A549 (cell line): ENCODE results near the gene RUNDC1. TPM values are rescaled to one million over a fixed set of nuclear protein-coding genes. Genes with fewer than 3 reads are reported as not detected.

Source experiments
- ATAC-seq, 2 experiments: fragments of 200-7000 bp in 1 of 2; fragments of >200 bp in 1 of 2; cut with Nextera tagmentation in 1 of 2; cut with Tn5 transposase in 1 of 2; 3 replicates each; pipeline versions ENCODE4 v1.8.0 to v1.9.1; 2018 to 2020; ENCODE audit warnings: mild to moderate bottlenecking in 1 of 2, moderate library complexity in 1 of 2
- CTCF ChIA-PET: fragments of 300-600 bp; sonication (Branson Sonifier 250); formaldehyde crosslinking; extraction: SDS; loops from one replicate; lab custom pipeline; 2021; ENCODE audit warnings: antibody characterized with exemption, inconsistent platforms; lab: Yijun Ruan, JAX
- POLR2A ChIA-PET: fragments of 350-600 bp; formaldehyde crosslinking; extraction: SDS; loops from one replicate; lab custom pipeline; 2021; ENCODE audit warnings: antibody characterized with exemption, inconsistent platforms; lab: Yijun Ruan, JAX
- DNase-seq, 2 experiments: peaks; one replicate each; pipeline versions ENCODE4 v3.0.0 to v3.0.0-alpha.2; 2011 to 2016; ENCODE audit warnings: low read depth in 1 of 2, low spot score in 1 of 2
- FAIRE-seq: peaks from 2 replicates; lab custom pipeline; 2011; peaks lifted over from hg19 to GRCh38; lab: Jason Lieb, UNC
- H3K27ac ChIP-seq, 2 experiments: fragments of >200 bp; sonication (Bioruptor Twin); formaldehyde crosslinking; 3 replicates each; pipeline ENCODE4 v1.5.1; 2016 to 2017
- H3K4me1 ChIP-seq: fragments of >200 bp; sonication (Bioruptor Twin); formaldehyde crosslinking; 3 replicates; pipeline ENCODE4 v1.6.1; 2016
- H3K4me2 ChIP-seq: fragments of >200 bp; sonication (Bioruptor Twin); formaldehyde crosslinking; 3 replicates; pipeline ENCODE4 v1.6.1; 2016
- H3K4me3 ChIP-seq: fragments of >200 bp; sonication (Bioruptor Twin); formaldehyde crosslinking; 3 replicates; pipeline ENCODE4 v1.5.1; 2016
- H3K9me3 ChIP-seq: fragments of >200 bp; sonication (Bioruptor Twin); formaldehyde crosslinking; 3 replicates; pipeline ENCODE4 v1.6.1; 2016
- CBX2 ChIP-seq: fragments of 200-600 bp; sonication (generic); IDR thresholded peaks from 2 replicates; pipeline ENCODE4 v1.6.1; 2016; ENCODE audit warnings: low read depth, mild to moderate bottlenecking, borderline replicate concordance
- CBX8 ChIP-seq: fragments of 200-600 bp; sonication (generic); IDR thresholded peaks from 2 replicates; pipeline ENCODE4 v1.6.1; 2016
- EP300 ChIP-seq, 2 experiments: fragments of >200 bp; sonication (Bioruptor Twin); formaldehyde crosslinking; IDR thresholded peaks; 2 replicates in 1 of 2; 3 replicates in 1 of 2; pipeline ENCODE4 v1.6.1; 2016 to 2017
- ESRRA ChIP-seq: fragments of 150-350 bp; IDR thresholded peaks from 2 replicates; pipeline ENCODE4 v1.6.1; 2014; ENCODE audit warnings: mild to moderate bottlenecking, low read length, borderline replicate concordance
- GATA3 ChIP-seq: IDR thresholded peaks from 2 replicates; pipeline ENCODE4 v1.6.1; 2012; ENCODE audit warnings: borderline replicate concordance
- HEYL ChIP-seq: fragments of 250-450 bp; sonication (Bioruptor Pico); IDR thresholded peaks from 2 replicates; pipeline ENCODE4 v1.8.0; 2021; ENCODE audit warnings: mild to moderate bottlenecking, moderate library complexity
- JUN ChIP-seq, 2 experiments: fragments of >200 bp; sonication (Bioruptor Twin); formaldehyde crosslinking; IDR thresholded peaks; 2 replicates in 1 of 2; 3 replicates in 1 of 2; pipeline ENCODE4 v1.6.1; 2016 to 2017
- JUNB ChIP-seq: fragments of >200 bp; sonication (Bioruptor Twin); formaldehyde crosslinking; IDR thresholded peaks from 2 replicates; pipeline ENCODE4 v1.6.1; 2016
- KDM5A ChIP-seq: fragments of 200-600 bp; sonication (generic); IDR thresholded peaks from 2 replicates; pipeline ENCODE4 v1.6.1; 2016; ENCODE audit warnings: antibody characterized with exemption, mild to moderate bottlenecking
- PHF8 ChIP-seq: fragments of 200-600 bp; sonication (generic); IDR thresholded peaks from 2 replicates; pipeline ENCODE4 v1.6.1; 2016; ENCODE audit warnings: low read depth, mild to moderate bottlenecking, antibody characterized with exemption, moderate library complexity, borderline replicate concordance
- POLR2A ChIP-seq: IDR thresholded peaks from 2 replicates; pipeline ENCODE4 v1.6.1; 2012; ENCODE audit warnings: mild to moderate bottlenecking, low read length
- RAD21 ChIP-seq, 2 experiments: fragments of >200 bp in 1 of 2; sonication (Bioruptor Twin) in 1 of 2; formaldehyde crosslinking in 1 of 2; IDR thresholded peaks in 1 of 2; conservative IDR thresholded peaks in 1 of 2; 2 replicates in 1 of 2; 3 replicates in 1 of 2; pipeline ENCODE4 v1.6.1; 2012 to 2018; ENCODE audit warnings: inconsistent platforms in 1 of 2
- RFX5 ChIP-seq: fragments of 450-650 bp; IDR thresholded peaks from 2 replicates; pipeline ENCODE4 v1.7.1; 2014; ENCODE audit warnings: antibody characterized with exemption, mild to moderate bottlenecking, moderate library complexity
- RNF2 ChIP-seq: fragments of 200-600 bp; sonication (generic); IDR thresholded peaks from 2 replicates; pipeline ENCODE4 v1.6.1; 2016; ENCODE audit warnings: low read depth, mild to moderate bottlenecking, antibody characterized with exemption, moderate library complexity, borderline replicate concordance
- SMC3 ChIP-seq: fragments of >200 bp; sonication (Bioruptor Twin); formaldehyde crosslinking; IDR thresholded peaks from 3 replicates; pipeline ENCODE4 v1.6.1; 2018; ENCODE audit warnings: inconsistent platforms
- ZFP36 ChIP-seq: fragments of 450-650 bp; IDR thresholded peaks from 2 replicates; pipeline ENCODE4 v1.6.1; 2014; ENCODE audit warnings: borderline replicate concordance; ENCODE audit not compliant: partially characterized antibody
- ZSCAN20 ChIP-seq: fragments of 250-450 bp; sonication (Bioruptor Pico); IDR thresholded peaks from 2 replicates; pipeline ENCODE4 v1.8.0; 2022; ENCODE audit warnings: mild to moderate bottlenecking, moderate library complexity
- WGBS: methylation state at CpG from one replicate; pipeline ENCODE4 v1.1.6; 2017; ENCODE audit errors: missing lambda C conversion rate; 5-methylcytosine and 5-hydroxymethylcytosine counted together
- polyA plus RNA-seq, 4 experiments: library from polyadenylated mRNA; depleted of rRNA in 3 of 4; stranded (reverse); fragments of >200 nt; fragmentation: RNase III in 1 of 4; extraction: RNeasy Plus Mini Kit Qiagen cat#74134 plus additional on column Dnase treatment in 1 of 4; gene quantifications; 2 replicates in 3 of 4; 3 replicates in 1 of 4; pipeline ENCODE4 v1.2.3, GENCODE V29; 2011 to 2017
- TF ChIP-seq, protein P1 (sequence below): fragments of 450-650 bp; IDR thresholded peaks from 2 replicates; pipeline ENCODE4 v1.6.1; 2014; ENCODE audit warnings: antibody characterized with exemption
- TF ChIP-seq, protein P2 (sequence below): fragments of 250-450 bp; sonication (Bioruptor Pico); IDR thresholded peaks from 2 replicates; pipeline ENCODE4 v1.5.0; 2020; ENCODE audit warnings: low read depth, mild to moderate bottlenecking, moderate library complexity
- TF ChIP-seq, protein P3 (sequence below): IDR thresholded peaks from 2 replicates; pipeline ENCODE4 v1.6.1; 2012
- TF ChIP-seq, protein P4 (sequence below): fragments of 200-600 bp; sonication (generic); IDR thresholded peaks from 2 replicates; pipeline ENCODE4 v1.6.1; 2016; ENCODE audit warnings: antibody characterized with exemption, mild to moderate bottlenecking, moderate library complexity

The RUNDC1 gene
- polyA plus RNA-seq, 2 of the 4 experiments (the other 2 are of a cell fraction): 18.7 to 19.1 TPM

DNA sequence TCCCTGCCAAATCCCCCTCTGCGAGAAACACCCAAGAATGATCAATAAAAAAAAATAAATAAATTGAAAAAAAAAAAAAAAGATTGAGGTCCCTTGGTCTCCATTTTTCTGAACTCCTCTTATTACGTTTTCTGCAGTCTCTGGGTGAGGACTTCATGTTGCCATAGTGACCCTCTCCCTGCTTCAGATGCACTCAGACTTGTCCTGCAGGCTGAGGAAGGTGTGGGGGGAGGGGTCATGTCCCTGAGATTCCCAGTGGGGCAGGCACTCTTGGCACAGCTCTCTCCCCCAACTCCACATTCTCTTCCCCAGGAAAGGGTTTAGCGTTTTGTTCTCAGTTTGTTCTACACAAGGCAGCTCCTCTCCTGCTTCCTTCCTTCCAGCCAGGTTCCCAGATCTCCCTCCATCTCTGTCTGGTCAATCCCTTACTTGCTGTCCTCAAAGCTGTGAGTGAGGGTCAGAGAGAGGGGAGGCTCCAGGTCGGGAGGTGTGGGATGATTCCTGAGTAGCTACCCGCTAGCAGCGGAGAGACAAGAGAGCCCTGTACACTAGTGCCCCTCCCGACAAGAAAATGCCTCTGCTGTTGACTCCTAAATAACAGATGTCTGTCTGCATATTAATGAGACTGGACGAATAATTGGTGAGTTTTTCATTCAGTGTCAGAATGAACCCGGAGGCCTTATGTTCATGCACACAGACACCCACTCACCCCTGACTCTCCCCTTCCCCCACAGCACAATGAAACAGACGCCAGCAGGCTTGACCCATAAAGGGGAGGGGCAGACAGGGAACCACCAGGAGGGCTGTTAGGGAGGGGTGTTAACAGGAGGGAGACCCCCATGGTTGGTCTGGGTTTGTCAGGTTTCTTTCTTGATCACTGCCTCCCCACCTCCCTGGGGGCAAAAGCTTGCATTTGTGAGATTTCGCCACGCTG, 53.9 kb downstream of the RUNDC1 start:
- ATAC-seq (no peak), DNase-seq (no peak), FAIRE-seq (no peak)
- H3K27ac ChIP-seq: no peak overlapping the region
- WGBS: 77% methylated on average over 12 of the region's 12 CpGs
- no peak overlapping the region for H3K4me2 ChIP-seq
- H3K4me3 ChIP-seq: no peak overlapping the region
- H3K9me3 ChIP-seq: no peaks in the 10 kb centered on the region
- ChIA-PET CTCF (interaction anchor here (2.7 kb wide), 1 partner anchor 10 kb away, joined by 19 read pairs; the partner anchor contains the start of gene RND2), POLR2A (interaction anchor here (1.1 kb wide), 1 partner anchor 10 kb away, joined by 3 read pairs; no protein-coding TSS in a partner anchor)
- no peak for TF ChIP-seq CBX8
- TF ChIP-seq GATA3: no peak
- TF ChIP-seq ZFP36: no peak
- no peak for TF ChIP-seq CBX2
- H3K4me1 ChIP-seq: peaks cover 7% of the 10 kb centered on the region; the same call in 2 of the 3 replicates

DNA sequence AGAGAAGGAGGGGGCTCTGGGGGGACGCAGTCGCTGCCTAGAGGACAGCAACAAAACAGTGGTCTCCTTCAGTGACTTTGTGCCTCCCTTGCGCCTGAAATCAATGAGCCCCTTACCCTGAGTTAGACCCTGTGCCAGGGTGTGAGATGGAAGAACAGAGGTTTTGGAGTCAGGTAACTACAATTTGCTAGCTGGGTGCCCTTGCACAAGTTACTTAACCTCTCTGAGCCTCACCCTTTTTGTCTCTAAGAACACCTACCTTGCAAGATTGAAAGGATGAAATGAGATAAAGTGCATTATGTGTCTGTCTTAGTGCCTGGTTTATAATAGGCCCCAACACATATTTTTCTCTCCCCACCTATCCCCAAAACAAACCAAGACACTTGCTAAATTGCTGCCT, 54.5 kb downstream of the RUNDC1 start:
- TF ChIP-seq, protein P1, sequence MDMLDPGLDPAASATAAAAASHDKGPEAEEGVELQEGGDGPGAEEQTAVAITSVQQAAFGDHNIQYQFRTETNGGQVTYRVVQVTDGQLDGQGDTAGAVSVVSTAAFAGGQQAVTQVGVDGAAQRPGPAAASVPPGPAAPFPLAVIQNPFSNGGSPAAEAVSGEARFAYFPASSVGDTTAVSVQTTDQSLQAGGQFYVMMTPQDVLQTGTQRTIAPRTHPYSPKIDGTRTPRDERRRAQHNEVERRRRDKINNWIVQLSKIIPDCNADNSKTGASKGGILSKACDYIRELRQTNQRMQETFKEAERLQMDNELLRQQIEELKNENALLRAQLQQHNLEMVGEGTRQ: no peak
- TF ChIP-seq ZFP36 (no peak), JUN (IDR thresholded peaks at IDR 0.05) (no peak), KDM5A (no peak), CBX8 (no peak), PHF8 (no peak), RAD21 (conservative IDR thresholded peaks at IDR 0.05 in 1 of 2, IDR thresholded peaks at IDR 0.05 in 1 of 2) (no peak), HEYL (no peak), EP300 (IDR thresholded peaks at IDR 0.05) (no peak)
- TF ChIP-seq, protein P2, sequence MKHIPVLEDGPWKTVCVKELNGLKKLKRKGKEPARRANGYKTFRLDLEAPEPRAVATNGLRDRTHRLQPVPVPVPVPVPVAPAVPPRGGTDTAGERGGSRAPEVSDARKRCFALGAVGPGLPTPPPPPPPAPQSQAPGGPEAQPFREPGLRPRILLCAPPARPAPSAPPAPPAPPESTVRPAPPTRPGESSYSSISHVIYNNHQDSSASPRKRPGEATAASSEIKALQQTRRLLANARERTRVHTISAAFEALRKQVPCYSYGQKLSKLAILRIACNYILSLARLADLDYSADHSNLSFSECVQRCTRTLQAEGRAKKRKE (CRISPR knock-in tag): no peak
- ChIA-PET CTCF (interaction anchor here (2.7 kb wide), 1 partner anchor 11 kb away, joined by 19 read pairs; the partner anchor contains the start of gene RND2), POLR2A (no interaction called here)
- ATAC-seq: no peak
- Histone ChIP-seq H3K4me3 (no peak overlapping the region), H3K27ac (no peak overlapping the region), H3K4me2 (no peak overlapping the region), H3K4me1 (peaks cover 1% of the 10 kb centered on the region; the same call in 2 of the 3 replicates), H3K9me3 (no peaks in the 10 kb centered on the region)
- no peak for FAIRE-seq
- no peak for DNase-seq
- WGBS: 98% methylated on average over 3 of the region's 3 CpGs

DNA sequence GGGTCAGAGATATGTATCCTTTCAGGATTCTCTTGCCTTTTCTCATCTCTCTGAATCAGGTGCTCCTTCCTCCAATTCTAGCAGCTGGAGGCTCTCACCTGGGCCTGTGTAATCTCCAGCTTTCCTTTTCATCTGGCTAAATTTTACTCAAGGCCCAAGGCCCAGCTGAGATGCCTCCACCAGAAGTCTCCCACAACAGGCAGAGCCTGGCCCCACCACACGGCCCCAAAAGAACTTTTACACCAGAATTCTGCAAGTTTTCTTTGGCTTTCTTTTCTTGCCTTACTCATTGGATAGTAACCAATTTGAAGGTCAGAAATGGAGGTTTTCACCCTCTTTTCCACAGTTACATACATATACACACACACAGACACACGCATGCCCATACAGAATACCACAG, 59.3 kb downstream of the RUNDC1 start:
- TF ChIP-seq ZSCAN20 (no peak), ESRRA (no peak), CBX8 (no peak), POLR2A (no peak), RNF2 (no peak), SMC3 (no peak), RFX5 (no peak), JUNB (no peak)
- TF ChIP-seq, protein P3, sequence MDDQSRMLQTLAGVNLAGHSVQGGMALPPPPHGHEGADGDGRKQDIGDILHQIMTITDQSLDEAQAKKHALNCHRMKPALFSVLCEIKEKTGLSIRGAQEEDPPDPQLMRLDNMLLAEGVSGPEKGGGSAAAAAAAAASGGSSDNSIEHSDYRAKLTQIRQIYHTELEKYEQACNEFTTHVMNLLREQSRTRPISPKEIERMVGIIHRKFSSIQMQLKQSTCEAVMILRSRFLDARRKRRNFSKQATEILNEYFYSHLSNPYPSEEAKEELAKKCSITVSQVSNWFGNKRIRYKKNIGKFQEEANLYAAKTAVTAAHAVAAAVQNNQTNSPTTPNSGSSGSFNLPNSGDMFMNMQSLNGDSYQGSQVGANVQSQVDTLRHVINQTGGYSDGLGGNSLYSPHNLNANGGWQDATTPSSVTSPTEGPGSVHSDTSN: no peak
- TF ChIP-seq, protein P4, sequence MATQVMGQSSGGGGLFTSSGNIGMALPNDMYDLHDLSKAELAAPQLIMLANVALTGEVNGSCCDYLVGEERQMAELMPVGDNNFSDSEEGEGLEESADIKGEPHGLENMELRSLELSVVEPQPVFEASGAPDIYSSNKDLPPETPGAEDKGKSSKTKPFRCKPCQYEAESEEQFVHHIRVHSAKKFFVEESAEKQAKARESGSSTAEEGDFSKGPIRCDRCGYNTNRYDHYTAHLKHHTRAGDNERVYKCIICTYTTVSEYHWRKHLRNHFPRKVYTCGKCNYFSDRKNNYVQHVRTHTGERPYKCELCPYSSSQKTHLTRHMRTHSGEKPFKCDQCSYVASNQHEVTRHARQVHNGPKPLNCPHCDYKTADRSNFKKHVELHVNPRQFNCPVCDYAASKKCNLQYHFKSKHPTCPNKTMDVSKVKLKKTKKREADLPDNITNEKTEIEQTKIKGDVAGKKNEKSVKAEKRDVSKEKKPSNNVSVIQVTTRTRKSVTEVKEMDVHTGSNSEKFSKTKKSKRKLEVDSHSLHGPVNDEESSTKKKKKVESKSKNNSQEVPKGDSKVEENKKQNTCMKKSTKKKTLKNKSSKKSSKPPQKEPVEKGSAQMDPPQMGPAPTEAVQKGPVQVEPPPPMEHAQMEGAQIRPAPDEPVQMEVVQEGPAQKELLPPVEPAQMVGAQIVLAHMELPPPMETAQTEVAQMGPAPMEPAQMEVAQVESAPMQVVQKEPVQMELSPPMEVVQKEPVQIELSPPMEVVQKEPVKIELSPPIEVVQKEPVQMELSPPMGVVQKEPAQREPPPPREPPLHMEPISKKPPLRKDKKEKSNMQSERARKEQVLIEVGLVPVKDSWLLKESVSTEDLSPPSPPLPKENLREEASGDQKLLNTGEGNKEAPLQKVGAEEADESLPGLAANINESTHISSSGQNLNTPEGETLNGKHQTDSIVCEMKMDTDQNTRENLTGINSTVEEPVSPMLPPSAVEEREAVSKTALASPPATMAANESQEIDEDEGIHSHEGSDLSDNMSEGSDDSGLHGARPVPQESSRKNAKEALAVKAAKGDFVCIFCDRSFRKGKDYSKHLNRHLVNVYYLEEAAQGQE: no peak
- TF ChIP-seq, protein P1: no peak
- TF ChIP-seq, all 56 proteins: peak for 0
- CTCF ChIA-PET: interaction anchor here (0.6 to 1.5 kb wide), 4 partner anchors 11 to 345 kb away, joined by 3 to 5 read pairs (median 4); no protein-coding TSS in a partner anchor
- 91% methylated on average over 2 of the region's 2 CpGs for WGBS
- FAIRE-seq (no peak), ATAC-seq (no peak), DNase-seq (no peak)
- POLR2A ChIA-PET: no interaction called here
- Histone ChIP-seq H3K4me2 (no peak overlapping the region), H3K4me1 (no peaks in the 10 kb centered on the region), H3K9me3 (no peaks in the 10 kb centered on the region), H3K27ac (no peak overlapping the region), H3K4me3 (no peak overlapping the region)
